ENCODE measurements around the gene NSMF. TPM values are rescaled to one million over a fixed set of nuclear protein-coding genes. Genes with fewer than 3 reads are reported as not detected.

Gene NSMF
- total and polyA plus RNA-seq, 10 donors: 21.8 to 49.3 (median 26.1) TPM

GRCh38 chr9:137433349-137433915 is 25.7 kb downstream of the NSMF start:
- intact Hi-C loops (cut with DNase I; ENCODE audit: low total_unique reads): no loop called here
- Histone ChIP-seq H3K9me3 (no peaks in the 10 kb centered on the region), H3K4me1 (peaks cover 0 to 54% (median 9%) of the 10 kb centered on the region in 6 donors), H3K4me3 (no peak overlapping the region), H3K36me3 (no peaks in the 10 kb centered on the region), H3K27me3 (replicated peaks in 1 of 7) (peaks cover 0 to 76% (median 3%) of the 10 kb centered on the region in 7 donors), H3K27ac (no peak overlapping the region)
- peak; percentile 73 for DNase-seq
- TF ChIP-seq POLR2A (IDR thresholded peaks at IDR 0.05) (no peak), CTCF (IDR thresholded peaks at IDR 0.05 in 8 of 11, conservative IDR thresholded peaks at IDR 0.05 in 3 of 11) (no peak), POLR2AphosphoS5 (IDR thresholded peaks at IDR 0.05) (no peak)
- WGBS, 5 donors: 77 to 83% (median 81%) methylated on average over 13 to 19 of the region's 19 CpGs

GRCh38 chr9:137432687-137433348 is 26.3 kb downstream of the NSMF start:
- peaks cover 0 to 54% (median 9%) of the 10 kb centered on the region in 6 donors for H3K4me1 ChIP-seq
- no peak overlapping the region for H3K27ac ChIP-seq
- TF ChIP-seq POLR2AphosphoS5 (IDR thresholded peaks at IDR 0.05): no peak
- no peak for TF ChIP-seq POLR2A (IDR thresholded peaks at IDR 0.05)
- no peak for TF ChIP-seq CTCF (IDR thresholded peaks at IDR 0.05 in 8 of 11, conservative IDR thresholded peaks at IDR 0.05 in 3 of 11)
- peak; percentile 71 for DNase-seq
- 85 to 93% (median 90%) methylated on average over 5 to 20 of the region's 20 CpGs for WGBS, 5 donors
- H3K27me3 ChIP-seq (replicated peaks in 1 of 7): peaks cover 0 to 70% (median 3%) of the 10 kb centered on the region in 7 donors
- intact Hi-C loops (cut with DNase I; ENCODE audit: low total_unique reads): no loop called here
- H3K4me3 ChIP-seq: no peak overlapping the region
- no peaks in the 10 kb centered on the region for H3K36me3 ChIP-seq
- no peaks in the 10 kb centered on the region for H3K9me3 ChIP-seq

- intact Hi-C loops (cut with DNase I; ENCODE audit: low total_unique reads): no loop called here
- H3K4me1 ChIP-seq: peaks cover 0 to 43% (median 7%) of the 10 kb centered on the region in 6 donors
- no peaks in the 10 kb centered on the region for H3K9me3 ChIP-seq
- DNase-seq: peak; percentile 65
- H3K27me3 ChIP-seq (replicated peaks in 1 of 7): peaks cover 0 to 57% (median 0%) of the 10 kb centered on the region in 7 donors
- no peak overlapping the region for H3K4me3 ChIP-seq
- no peaks in the 10 kb centered on the region for H3K36me3 ChIP-seq
- 68 to 82% (median 74%) methylated on average over 8 to 21 of the region's 21 CpGs for WGBS, 5 donors
- no peak overlapping the region for H3K27ac ChIP-seq
- TF ChIP-seq POLR2A (IDR thresholded peaks at IDR 0.05) (no peak), CTCF (IDR thresholded peaks at IDR 0.05 in 8 of 11, conservative IDR thresholded peaks at IDR 0.05 in 3 of 11) (no peak), POLR2AphosphoS5 (IDR thresholded peaks at IDR 0.05) (no peak)
Observed at GRCh38 chr9:137431416-137431931, 27.7 kb downstream of the NSMF start.
